ENCODE results near the gene UPF3A.

- no peak for TF ChIP-seq CTCF (IDR thresholded peaks at IDR 0.05)
- TF ChIP-seq POLR2A (IDR thresholded peaks at IDR 0.05), result no peak
Measured at GRCh38 chr13:114325729-114326128, 44.3 kb downstream of the UPF3A start.
